ENCODE measurements around the gene PRRT2.

The PRRT2 gene

DNA sequence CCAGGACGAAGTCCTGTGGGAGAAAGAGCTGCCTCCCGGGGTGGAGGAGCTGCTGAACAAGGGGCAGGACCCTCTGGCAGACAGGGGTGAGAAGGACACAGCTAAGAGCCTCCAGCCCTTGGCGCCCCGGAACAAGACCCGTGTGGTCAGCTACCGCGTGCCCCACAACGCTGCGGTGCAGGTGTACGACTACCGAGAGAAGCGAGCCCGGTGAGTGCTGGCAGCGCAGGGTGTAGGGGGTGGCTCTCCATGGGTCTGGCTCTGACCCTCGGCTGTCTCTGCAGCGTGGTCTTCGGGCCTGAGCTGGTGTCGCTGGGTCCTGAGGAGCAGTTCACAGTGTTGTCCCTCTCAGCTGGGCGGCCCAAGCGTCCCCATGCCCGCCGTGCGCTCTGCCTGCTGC, 29.6 kb downstream of the PRRT2 start:
- TF ChIP-seq, protein P1, sequence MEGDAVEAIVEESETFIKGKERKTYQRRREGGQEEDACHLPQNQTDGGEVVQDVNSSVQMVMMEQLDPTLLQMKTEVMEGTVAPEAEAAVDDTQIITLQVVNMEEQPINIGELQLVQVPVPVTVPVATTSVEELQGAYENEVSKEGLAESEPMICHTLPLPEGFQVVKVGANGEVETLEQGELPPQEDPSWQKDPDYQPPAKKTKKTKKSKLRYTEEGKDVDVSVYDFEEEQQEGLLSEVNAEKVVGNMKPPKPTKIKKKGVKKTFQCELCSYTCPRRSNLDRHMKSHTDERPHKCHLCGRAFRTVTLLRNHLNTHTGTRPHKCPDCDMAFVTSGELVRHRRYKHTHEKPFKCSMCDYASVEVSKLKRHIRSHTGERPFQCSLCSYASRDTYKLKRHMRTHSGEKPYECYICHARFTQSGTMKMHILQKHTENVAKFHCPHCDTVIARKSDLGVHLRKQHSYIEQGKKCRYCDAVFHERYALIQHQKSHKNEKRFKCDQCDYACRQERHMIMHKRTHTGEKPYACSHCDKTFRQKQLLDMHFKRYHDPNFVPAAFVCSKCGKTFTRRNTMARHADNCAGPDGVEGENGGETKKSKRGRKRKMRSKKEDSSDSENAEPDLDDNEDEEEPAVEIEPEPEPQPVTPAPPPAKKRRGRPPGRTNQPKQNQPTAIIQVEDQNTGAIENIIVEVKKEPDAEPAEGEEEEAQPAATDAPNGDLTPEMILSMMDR (IDR thresholded peaks at IDR 0.05; ENCODE audit: control extremely low read depth, extremely low read depth, low read depth, missing control alignments) = no peak
- DNase-seq (ENCODE audit: extremely low spot score) = no peak
- ChIA-PET POLR2A (no interaction called here), CTCF (interaction anchor here (0.7 to 1.4 kb wide), 2 partner anchors 21 to 34 kb away, joined by 4 read pairs; partner anchors contain the start of gene MVP)

DNA sequence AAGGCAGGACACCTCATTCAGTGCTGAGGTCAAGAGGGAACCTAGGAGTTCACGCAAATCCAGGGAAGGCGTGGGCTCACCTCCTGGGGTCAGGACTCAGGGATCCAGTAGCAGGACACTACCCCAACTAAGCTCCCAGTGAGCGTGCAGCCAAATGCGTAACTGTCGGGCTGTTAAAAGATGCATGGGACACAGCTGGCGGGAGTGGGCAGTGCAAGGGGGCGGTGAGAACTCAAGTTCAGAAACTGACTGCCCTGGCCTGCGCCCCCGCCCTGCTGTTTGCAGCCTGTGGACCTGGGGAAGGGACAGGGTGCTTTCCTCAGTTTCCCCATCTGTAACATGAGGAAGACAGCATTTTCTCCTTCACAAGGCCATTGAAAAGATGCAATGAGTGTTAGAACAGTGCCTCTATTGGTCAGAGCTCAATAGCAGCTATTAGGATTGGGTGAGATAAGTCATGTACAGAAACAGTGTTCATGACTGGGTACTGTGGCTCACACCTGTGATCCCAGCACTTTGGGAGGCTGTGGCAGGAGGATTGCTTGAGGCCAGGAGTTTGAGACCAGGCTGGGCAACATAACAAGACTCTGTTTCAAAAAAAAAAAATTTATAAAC, 30.8 kb downstream of the PRRT2 start:
- TF ChIP-seq, protein P1 (IDR thresholded peaks at IDR 0.05; ENCODE audit: control extremely low read depth, extremely low read depth, low read depth, missing control alignments) = no peak
- no peak for DNase-seq (ENCODE audit: extremely low spot score)
- POLR2A ChIA-PET = interaction anchor here (0.5 kb wide), 1 partner anchor 161 kb away, joined by 4 read pairs; no protein-coding TSS in a partner anchor
- CTCF ChIA-PET = no interaction called here

DNA sequence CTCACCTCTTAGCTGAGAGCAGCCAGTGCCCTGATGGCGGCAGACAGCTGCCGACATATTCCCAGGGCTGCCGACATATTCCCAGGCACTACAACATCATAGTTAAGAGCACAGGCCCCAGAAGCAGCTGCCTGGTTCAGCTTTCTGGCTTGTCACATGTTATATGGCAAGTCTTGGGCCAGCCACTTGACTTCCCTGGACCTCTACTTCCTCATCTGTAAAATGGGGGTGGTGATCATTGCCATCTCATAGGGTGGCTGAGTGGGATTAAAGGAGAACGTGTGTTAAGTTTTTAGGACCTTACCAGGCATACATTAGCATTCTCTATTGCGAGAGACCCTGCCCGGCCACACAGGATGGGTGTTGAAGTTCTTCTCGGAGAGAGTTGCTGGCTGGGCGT, 31.9 kb downstream of the PRRT2 start:
- DNase-seq (ENCODE audit: extremely low spot score) = no peak
- ChIA-PET POLR2A (no interaction called here), CTCF (interaction anchor here (1.0 kb wide), 1 partner anchor 9 kb away, joined by 5 read pairs; no protein-coding TSS in a partner anchor)
- TF ChIP-seq, protein P1 (IDR thresholded peaks at IDR 0.05; ENCODE audit: control extremely low read depth, extremely low read depth, low read depth, missing control alignments) = no peak

DNA sequence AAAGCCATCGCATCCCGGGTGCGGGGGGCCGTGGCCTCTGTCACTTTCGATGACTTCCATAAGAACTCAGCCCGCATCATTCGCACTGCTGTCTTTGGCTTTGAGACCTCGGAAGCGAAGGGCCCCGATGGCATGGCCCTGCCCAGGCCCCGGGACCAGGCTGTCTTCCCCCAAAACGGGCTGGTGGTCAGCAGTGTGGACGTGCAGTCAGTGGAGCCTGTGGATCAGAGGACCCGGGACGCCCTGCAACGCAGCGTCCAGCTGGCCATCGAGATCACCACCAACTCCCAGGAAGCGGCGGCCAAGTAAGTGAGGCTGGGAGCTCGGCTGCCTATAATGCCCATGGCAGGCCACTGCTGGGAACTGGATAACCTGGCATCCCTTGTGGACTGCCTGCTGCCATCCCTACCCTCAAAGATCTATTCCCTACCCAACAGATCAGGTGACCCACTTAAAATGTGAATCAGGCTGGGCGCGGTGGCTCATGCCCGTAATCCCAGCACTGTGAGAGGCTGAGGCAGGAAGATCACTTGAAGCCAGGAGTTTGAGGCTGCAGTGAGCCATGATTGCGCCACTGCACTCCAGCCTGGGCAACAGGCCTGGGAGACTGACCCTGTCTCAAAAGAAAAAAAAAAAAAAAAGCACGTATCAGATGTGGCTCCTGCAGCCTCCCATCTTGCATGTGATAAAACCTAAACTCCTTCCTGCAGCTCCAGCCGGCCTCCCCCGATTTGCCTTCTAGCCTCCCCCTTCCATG, 32.8 kb downstream of the PRRT2 start:
- POLR2A ChIA-PET = no interaction called here
- CTCF ChIA-PET = interaction anchor here (1.0 to 2.1 kb wide), 3 partner anchors 10 to 29 kb away, joined by 4 to 5 read pairs (median 5); partner anchors contain the start of gene PAGR1
- TF ChIP-seq, protein P1 (IDR thresholded peaks at IDR 0.05; ENCODE audit: control extremely low read depth, extremely low read depth, low read depth, missing control alignments) = no peak
- DNase-seq (ENCODE audit: extremely low spot score) = no peak

DNA sequence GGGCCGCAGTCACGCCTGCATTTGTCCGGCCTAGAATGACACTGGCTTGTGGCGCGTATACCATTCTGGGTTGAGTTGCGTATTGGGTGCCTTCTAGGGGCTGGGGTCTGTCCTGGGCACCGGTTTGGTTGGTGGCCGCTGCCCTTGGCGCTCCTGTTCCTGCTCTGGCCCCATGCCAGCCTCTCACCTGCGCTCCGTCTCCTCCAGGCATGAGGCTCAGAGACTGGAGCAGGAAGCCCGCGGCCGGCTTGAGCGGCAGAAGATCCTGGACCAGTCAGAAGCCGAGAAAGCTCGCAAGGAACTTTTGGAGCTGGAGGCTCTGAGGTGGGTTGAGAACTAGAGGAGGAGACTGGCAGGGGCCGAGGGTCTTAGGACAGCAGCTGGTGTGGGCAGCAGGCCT, 33.7 kb downstream of the PRRT2 start:
- TF ChIP-seq, protein P1 (IDR thresholded peaks at IDR 0.05; ENCODE audit: control extremely low read depth, extremely low read depth, low read depth, missing control alignments) = no peak
- no peak for DNase-seq (ENCODE audit: extremely low spot score)
- ChIA-PET CTCF (interaction anchor here (1.3 to 2.1 kb wide), 4 partner anchors 16 to 871 kb away, joined by 3 to 5 read pairs (median 4); partner anchors contain the start of genes PAGR1 and SPNS1), POLR2A (no interaction called here)

DNA sequence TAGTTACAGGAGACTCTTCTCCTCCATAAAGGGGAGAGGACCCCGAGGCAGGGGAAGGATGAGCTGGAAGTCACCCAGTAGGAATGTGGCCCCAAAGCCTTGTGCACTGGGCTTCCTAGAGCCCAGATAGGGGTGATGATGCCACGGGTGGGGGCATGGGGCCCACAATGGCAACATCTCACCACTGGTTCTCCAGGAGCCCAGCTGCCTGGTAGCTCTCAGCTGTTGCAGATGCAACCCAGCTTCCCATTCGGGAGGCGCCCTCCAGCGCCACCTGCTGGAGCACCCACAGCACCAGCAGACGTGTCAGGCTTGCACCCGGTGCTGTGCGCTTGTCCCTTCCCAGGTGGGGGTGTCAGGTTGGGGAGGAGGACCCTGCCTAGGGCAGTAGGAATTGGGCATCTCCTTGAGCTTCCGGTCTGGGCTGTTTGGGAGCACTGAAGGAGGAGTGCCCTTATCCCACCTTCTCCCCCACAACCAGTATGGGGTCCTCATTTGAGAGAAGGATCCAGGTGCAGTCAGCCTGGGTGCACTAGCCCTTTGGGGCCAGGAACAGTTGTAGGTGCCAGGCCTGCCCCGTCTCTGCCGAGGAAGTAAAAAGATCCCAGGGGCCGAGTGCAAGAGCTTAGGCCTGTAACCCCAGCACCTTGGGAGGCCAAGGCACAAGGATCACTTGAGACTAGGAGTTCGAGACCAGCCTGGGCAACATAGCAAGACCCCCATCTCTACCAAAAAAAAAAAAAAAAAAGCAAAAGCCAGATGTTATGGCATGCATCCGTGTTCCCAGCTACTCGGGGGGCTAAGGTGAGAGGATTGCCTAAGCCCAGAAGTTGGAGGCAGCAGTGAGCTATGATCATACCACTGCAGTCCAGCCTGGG, 36.7 kb downstream of the PRRT2 start:
- TF ChIP-seq, protein P1 (IDR thresholded peaks at IDR 0.05; ENCODE audit: control extremely low read depth, extremely low read depth, low read depth, missing control alignments) = peak; percentile 93
- peak; percentile 83 for DNase-seq (ENCODE audit: extremely low spot score)
- ChIA-PET POLR2A (interaction anchor here (0.6 to 1.6 kb wide), 5 partner anchors 8 to 85 kb away, joined by 3 to 6 read pairs (median 3); partner anchors contain the start of gene CDIPT), CTCF (interaction anchor here (0.6 to 6.5 kb wide), 63 partner anchors 9 to 767 kb away, joined by 3 to 93 read pairs (median 4); partner anchors contain the start of genes CDIPT, KIF22, MVP and PAGR1)
